Medulla oblongata (tissue), 1 donor: Measurements from ENCODE around the gene TUBA3E.
A peak's percentile ranks its signal among the peaks of the same experiment; 100 is the strongest.
"Not testable (repeated sequence)": the region's sequence is repeated elsewhere in the genome, so short reads cannot be mapped to it uniquely, and the experiment has no call there.

Experiments
- DNase-seq: peaks from one replicate; pipeline ENCODE4 v3.0.0-alpha.2; 2015; ENCODE audit errors: extremely low spot score

TUBA3E gene

DNA sequence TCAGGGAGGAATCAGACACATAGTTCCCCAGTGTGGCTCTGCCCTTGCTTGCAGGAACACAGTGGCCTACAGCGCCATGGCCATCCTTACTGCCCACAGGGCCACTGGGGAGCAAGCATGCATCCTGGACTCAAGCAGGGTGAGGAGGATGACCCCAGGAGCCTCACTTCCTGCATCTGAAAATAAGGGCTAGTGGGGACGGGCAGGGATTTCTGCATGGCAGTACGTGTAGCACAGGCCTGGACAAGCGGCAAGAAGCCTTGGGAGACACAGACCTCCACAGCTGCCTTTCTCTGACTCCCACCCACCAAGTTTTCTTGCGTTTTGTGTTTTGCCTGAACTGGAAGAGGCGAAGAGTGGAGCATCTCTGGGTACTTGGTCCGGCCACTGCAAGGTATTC lies 35.8 kb downstream of the TUBA3E start:
- DNase-seq = not testable (repeated sequence)

GRCh38 chr2:130160838-130161705 lies 37.2 kb downstream of the TUBA3E start:
- DNase-seq = peak; percentile 48

GRCh38 chr2:130160131-130160530 lies 38.1 kb downstream of the TUBA3E start:
- no peak for DNase-seq

DNA sequence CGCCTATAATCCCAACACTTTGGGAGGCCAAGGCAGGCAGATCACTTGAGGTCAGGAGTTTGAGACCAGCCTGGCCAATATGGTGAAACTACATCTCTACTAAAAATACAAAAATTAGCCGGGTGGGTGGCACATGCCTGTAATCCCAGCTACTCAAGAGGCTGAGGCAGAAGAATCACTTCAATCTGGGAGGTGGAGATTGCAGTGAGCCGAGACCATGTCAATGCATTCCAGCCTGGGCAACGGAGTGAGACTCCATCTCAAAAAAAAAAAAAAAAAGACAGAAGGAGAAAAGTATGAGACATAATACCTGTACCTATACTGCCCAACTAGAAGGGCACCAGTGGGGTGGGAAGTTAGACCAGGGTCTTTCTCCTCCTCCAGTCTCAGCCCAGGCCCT lies 38.9 kb downstream of the TUBA3E start:
- not testable (repeated sequence) for DNase-seq

DNA sequence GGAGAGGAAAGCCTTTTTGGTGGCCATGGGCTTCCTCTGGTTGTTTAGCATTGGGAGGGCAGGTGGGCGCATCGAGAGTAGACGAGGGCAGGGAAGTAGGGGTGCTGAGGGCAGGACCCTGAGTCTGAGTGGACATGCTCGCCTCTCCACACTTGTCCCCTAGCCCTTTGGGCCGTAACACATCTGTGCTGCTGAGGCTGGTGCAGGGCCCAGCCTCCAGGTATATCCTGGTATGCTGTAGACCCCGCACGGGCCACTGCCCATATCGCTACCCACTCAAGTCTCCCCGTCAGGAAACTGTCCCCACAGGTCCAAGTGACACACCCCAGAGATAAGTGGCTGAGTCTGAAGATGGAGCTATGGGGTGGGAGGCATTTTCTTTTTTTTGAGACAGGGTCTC lies 39.6 kb downstream of the TUBA3E start:
- no peak for DNase-seq

GRCh38 chr2:130157825-130158514 lies 40.3 kb downstream of the TUBA3E start:
- not testable (repeated sequence) for DNase-seq

GRCh38 chr2:130157354-130157753 lies 40.9 kb downstream of the TUBA3E start:
- not testable (repeated sequence) for DNase-seq

DNA sequence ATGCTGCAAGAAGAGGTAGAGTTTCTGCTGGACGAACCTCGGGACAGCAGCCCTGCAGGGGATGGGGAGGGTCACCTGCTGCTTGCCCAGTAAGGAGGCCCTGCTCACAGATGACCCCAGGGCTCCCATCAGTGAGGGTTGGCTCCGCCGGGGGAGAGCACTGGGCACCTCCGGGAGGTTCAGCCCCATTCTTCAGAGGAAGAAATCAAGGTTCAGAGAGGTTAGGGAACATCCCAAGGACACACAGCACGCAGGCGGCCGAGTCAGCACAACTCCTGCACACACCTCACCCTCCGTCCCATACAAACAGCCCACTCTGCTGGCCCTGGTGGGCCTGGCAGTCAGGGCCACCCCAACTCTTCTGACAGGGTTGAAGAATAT lies 41.6 kb downstream of the TUBA3E start:
- no peak for DNase-seq

- peak; percentile 58 for DNase-seq
Measured at GRCh38 chr2:130155956-130156623, 42.1 kb downstream of the TUBA3E start.

- DNase-seq = no peak
Measured at GRCh38 chr2:130154773-130155765, 43.2 kb downstream of the TUBA3E start.

- not testable (repeated sequence) for DNase-seq
Measured at GRCh38 chr2:130154423-130154770, 43.8 kb downstream of the TUBA3E start.

GRCh38 chr2:130153721-130154422 lies 44.4 kb downstream of the TUBA3E start:
- DNase-seq = not testable (repeated sequence)

- no peak for DNase-seq
Measured at GRCh38 chr2:130152816-130153595, 45.2 kb downstream of the TUBA3E start.

DNA sequence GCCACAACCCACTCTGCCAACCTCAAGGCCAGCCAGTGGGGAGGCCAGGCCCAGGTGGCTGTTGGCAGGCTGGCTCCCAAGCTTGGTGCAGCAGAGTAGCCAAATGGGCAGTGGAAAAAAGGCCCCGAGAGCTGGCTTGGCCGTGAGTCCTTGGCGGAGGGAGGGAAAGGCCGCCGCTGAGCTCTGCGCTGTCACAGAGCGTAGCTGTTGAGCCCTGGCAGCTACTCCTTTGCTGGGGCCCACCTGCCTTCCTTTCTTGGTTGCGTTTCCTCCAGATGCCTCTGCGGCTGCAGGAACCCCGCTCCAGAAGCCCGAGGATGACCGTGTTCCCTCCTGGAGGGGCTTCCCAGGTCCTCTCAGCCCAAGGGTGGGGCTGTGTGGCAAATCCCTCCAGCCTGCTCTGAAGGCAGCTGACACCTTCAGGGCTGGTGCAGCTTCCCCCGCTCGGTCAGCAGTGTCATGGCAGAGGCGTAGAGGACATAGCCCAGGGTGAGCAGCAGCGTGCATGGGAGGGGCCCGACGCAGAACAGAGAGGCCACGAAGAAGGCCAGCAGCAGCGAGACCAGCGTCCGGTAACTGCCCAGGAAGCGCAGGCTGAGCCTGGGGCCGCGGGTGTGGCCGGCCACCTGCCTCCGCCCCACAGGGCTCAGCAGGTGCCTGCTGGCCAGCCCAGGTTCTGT lies 46.0 kb downstream of the TUBA3E start:
- peak; percentile 18 for DNase-seq

GRCh38 chr2:130151145-130151512 lies 47.1 kb downstream of the TUBA3E start:
- DNase-seq = not testable (repeated sequence)

DNA sequence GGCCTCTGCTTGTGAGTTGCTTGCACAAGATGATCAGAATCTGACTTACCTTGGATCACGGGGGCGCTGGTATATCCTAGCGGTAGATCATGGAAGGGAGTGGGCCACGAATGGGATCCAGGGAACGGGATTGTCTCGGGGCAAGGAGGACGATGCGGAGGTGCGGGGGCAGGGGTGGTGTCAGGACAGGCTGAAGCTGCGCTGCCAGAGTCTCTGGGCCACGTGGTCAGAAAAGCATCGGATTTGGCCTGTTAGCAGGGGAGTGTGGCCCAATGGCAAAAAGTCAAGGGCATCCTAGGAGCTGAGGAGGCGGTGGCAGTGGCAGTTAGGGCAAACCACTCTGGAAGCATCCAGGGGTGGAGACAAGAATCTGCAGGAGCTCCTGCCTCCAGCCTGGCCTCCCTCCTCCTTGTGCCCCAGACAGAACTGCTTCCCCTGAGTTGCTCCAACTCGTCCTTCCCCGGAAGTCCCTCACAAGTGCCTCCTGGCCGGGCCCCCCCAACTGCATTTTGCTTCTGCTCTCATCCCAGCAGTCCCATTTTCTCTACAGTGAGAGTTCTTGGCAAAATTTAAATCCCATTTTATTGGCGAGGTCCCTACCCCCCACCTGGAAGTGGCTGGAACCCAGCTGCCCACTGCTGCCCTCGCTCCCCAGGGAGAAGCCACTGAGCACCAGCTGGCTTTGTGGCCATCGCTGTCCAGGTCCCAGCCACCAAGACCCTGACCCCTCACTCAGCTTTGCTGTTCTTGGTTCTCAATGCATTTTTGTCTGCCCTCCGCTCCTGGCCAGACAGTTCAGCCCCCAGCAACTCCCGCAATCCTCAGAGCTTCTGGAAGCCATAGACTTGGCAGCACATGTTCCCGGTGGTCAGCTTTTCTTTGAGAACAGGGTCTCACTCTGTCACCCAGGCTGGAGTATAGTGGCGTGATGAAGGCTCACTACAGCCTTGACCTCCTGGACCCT lies 47.8 kb downstream of the TUBA3E start:
- DNase-seq = no peak

DNA sequence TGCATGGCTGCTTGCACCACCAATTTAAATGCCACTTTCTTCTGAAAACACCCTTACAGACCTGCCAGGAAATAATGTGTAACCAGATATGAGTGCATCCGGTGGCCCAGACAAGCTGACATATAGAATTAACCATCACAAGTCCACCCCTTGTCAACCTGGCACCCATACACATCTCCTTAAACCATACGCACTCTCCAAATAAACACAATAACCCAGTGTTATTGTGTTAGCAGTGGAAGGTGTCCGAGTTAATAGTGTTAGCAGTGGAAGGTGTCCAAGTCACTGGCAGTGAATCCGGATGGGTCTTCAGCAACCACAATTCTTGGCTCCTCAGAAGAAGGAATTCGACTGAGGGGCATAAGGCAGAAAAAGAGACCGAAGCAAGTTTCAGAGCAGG lies 49.7 kb downstream of the TUBA3E start:
- not testable (repeated sequence) for DNase-seq

- DNase-seq = peak; percentile 47
Measured at GRCh38 chr2:130145006-130145414, 53.2 kb downstream of the TUBA3E start, which contains the start of gene CCDC74B. TSS of gene CCDC74B (minus strand) at chr2:130145112. CDS start at chr2:130144996, 116 bp downstream.
